GM18868 (cell line): Measurements from ENCODE around the gene PKP4.

ENCODE experiments used
- ATAC-seq: cut with Tn5 transposase; IDR thresholded peaks from one replicate; pipeline ENCODE4 v1.9.1; 2021; ENCODE audit warnings: mild to moderate bottlenecking, moderate library complexity; ENCODE audit not compliant: unreplicated experiment

The PKP4 gene

GRCh38 chr2:158730621-158731140, 273.9 kb downstream of the PKP4 start:
- ATAC-seq = no peak

GRCh38 chr2:158731386-158731785, 274.6 kb downstream of the PKP4 start:
- no peak for ATAC-seq
